Neural cell (in vitro differentiated cells): ENCODE results near the gene MAB21L4.

Experiments used
- CTCF ChIP-seq: fragments of 450-650 bp; IDR thresholded peaks from 2 replicates; pipeline ENCODE4 v1.5.1; 2014; ENCODE audit warnings: antibody characterized with exemption, mild to moderate bottlenecking, moderate library complexity; ENCODE audit not compliant: poor library complexity, severe bottlenecking
- EZH2 ChIP-seq: fragments of 200-600, 300-800 bp; shearing (Covaris generic), sonication (generic); IDR thresholded peaks from 2 replicates; pipeline ENCODE4 v1.6.1; 2014; ENCODE audit warnings: antibody characterized with exemption, low read length, borderline replicate concordance, mild to moderate bottlenecking; ENCODE audit not compliant: insufficient read depth, poor library complexity, severe bottlenecking
- REST ChIP-seq: IDR thresholded peaks from 2 replicates; pipeline ENCODE4 v1.6.1; 2012; ENCODE audit warnings: borderline replicate concordance

- no peak for TF ChIP-seq CTCF
- TF ChIP-seq EZH2: no peak
- TF ChIP-seq REST: no peak
These were observed 25.5 kb upstream of the MAB21L4 start for GRCh38 chr2:240921311-240921994.
